HG02938 (cell line): Measurements from ENCODE around the gene KRABD2.
A peak's percentile ranks its signal among the peaks of the same experiment; 100 is the strongest.
"Not testable (repeated sequence)": the region's sequence is repeated elsewhere in the genome, so short reads cannot be mapped to it uniquely, and the experiment has no call there.

Experiments
- ATAC-seq: cut with Tn5 transposase; IDR thresholded peaks from one replicate; pipeline ENCODE4 v1.9.1; 2021; ENCODE audit warnings: mild to moderate bottlenecking, moderate library complexity; ENCODE audit not compliant: unreplicated experiment

KRABD2 gene

GRCh38 chr17:8393470-8394231, 17.1 kb upstream of the KRABD2 start:
- ATAC-seq, result no peak

- ATAC-seq, result no peak
These were observed 16.4 kb upstream of the KRABD2 start for GRCh38 chr17:8392674-8393469.

- no peak for ATAC-seq
These were observed 15.8 kb upstream of the KRABD2 start for GRCh38 chr17:8392274-8392673.

GRCh38 chr17:8391711-8392110, 15.2 kb upstream of the KRABD2 start:
- ATAC-seq, result no peak

GRCh38 chr17:8387914-8388651, 11.6 kb upstream of the KRABD2 start:
- ATAC-seq, result no peak

- no peak for ATAC-seq
These were observed 10.3 kb upstream of the KRABD2 start for GRCh38 chr17:8386841-8387240.

GRCh38 chr17:8384801-8385378, 8.4 kb upstream of the KRABD2 start:
- no peak for ATAC-seq

- ATAC-seq, result peak; percentile 78
These were observed 6.8 kb upstream of the KRABD2 start, which contains the start of gene RPL26 for GRCh38 chr17:8383143-8383822. Gene RPL26, minus strand, starts transcription at chr17:8383193. Its CDS starts 883 bp downstream, at chr17:8382310.

GRCh38 chr17:8382880-8383142, 6.3 kb upstream of the KRABD2 start:
- ATAC-seq, result no peak

GRCh38 chr17:8382052-8382879, 5.8 kb upstream of the KRABD2 start:
- no peak for ATAC-seq

GRCh38 chr17:8380049-8380448, 3.5 kb upstream of the KRABD2 start:
- no peak for ATAC-seq

- not testable (repeated sequence) for ATAC-seq
These were observed 1.6 kb upstream of the KRABD2 start for GRCh38 chr17:8378117-8378516.

GRCh38 chr17:8377422-8377821, 918 bp upstream of the KRABD2 start:
- ATAC-seq, result no peak

- ATAC-seq, result no peak
These were observed 705 bp downstream of the KRABD2 start for GRCh38 chr17:8375738-8376259.

GRCh38 chr17:8373856-8374255, 2.6 kb downstream of the KRABD2 start:
- ATAC-seq, result not testable (repeated sequence)

GRCh38 chr17:8372422-8372821, 4.1 kb downstream of the KRABD2 start:
- ATAC-seq, result no peak

- no peak for ATAC-seq
These were observed 4.7 kb downstream of the KRABD2 start for GRCh38 chr17:8371786-8372185.

- no peak for ATAC-seq
These were observed 6.6 kb downstream of the KRABD2 start for GRCh38 chr17:8369944-8370343.

- ATAC-seq, result no peak
These were observed 8.3 kb downstream of the KRABD2 start for GRCh38 chr17:8368193-8368592.

GRCh38 chr17:8366231-8366630, 10.3 kb downstream of the KRABD2 start:
- ATAC-seq, result no peak
